ENCODE measurements around the gene ERBB4. TPM values are rescaled to one million over a fixed set of nuclear protein-coding genes. Genes with fewer than 3 reads are reported as not detected.

ERBB4 gene
- polyA plus RNA-seq, 2 of the 4 experiments (the other 2 are of a cell fraction), result not detected

- FAIRE-seq (no peak), DNase-seq (ENCODE audit: low read depth in 1 of 2, low spot score in 1 of 2) (no peak), ATAC-seq (no peak)
- Histone ChIP-seq H3K4me2 (no peak overlapping the region), H3K9me3 (no peaks in the 10 kb centered on the region), H3K4me1 (no peaks in the 10 kb centered on the region), H3K27ac (no peak overlapping the region), H3K4me3 (no peak overlapping the region)
- TF ChIP-seq MYC (IDR thresholded peaks at IDR 0.05; ENCODE audit: borderline replicate concordance, low read length) (no peak), ZC3H11A (IDR thresholded peaks at IDR 0.05) (no peak), JUNB (IDR thresholded peaks at IDR 0.05) (no peak), CHD2 (IDR thresholded peaks at IDR 0.05; ENCODE audit: low read length, partially characterized antibody) (no peak), FOSB (CRISPR knock-in tag; IDR thresholded peaks at IDR 0.05) (no peak), EHF (CRISPR knock-in tag; IDR thresholded peaks at IDR 0.05) (no peak), ATOH8 (CRISPR knock-in tag; IDR thresholded peaks at IDR 0.05; ENCODE audit: low read depth) (no peak), E2F6 (IDR thresholded peaks at IDR 0.05; ENCODE audit: borderline replicate concordance, low read depth) (no peak), MAX (IDR thresholded peaks at IDR 0.05) (no peak), MAFK (IDR thresholded peaks at IDR 0.05; ENCODE audit: partially characterized antibody) (no peak), REST (IDR thresholded peaks at IDR 0.05) (no peak), RAD21 (conservative IDR thresholded peaks at IDR 0.05 in 1 of 2, IDR thresholded peaks at IDR 0.05 in 1 of 2) (no peak), EHMT2 (IDR thresholded peaks at IDR 0.05; ENCODE audit: low read depth) (no peak), CBX2 (IDR thresholded peaks at IDR 0.05; ENCODE audit: borderline replicate concordance, low read depth) (no peak), FOXS1 (CRISPR knock-in tag; IDR thresholded peaks at IDR 0.05) (no peak), POLR2A (IDR thresholded peaks at IDR 0.05; ENCODE audit: low read length) (no peak), POLR2AphosphoS2 (conservative IDR thresholded peaks at IDR 0.05; ENCODE audit: low read length) (no peak), RFX5 (IDR thresholded peaks at IDR 0.05) (no peak), HEYL (CRISPR knock-in tag; IDR thresholded peaks at IDR 0.05) (no peak), RNF2 (IDR thresholded peaks at IDR 0.05; ENCODE audit: borderline replicate concordance, low read depth) (no peak)
- ChIA-PET POLR2A (no interaction called here), CTCF (no interaction called here)
- 64% methylated on average over 2 of the region's 2 CpGs for WGBS (ENCODE audit: missing lambda C conversion rate)
Observed at GRCh38 chr2:211900518-211900917, 638.1 kb downstream of the ERBB4 start.

- ChIA-PET POLR2A (no interaction called here), CTCF (no interaction called here)
- ATAC-seq (no peak), FAIRE-seq (no peak), DNase-seq (ENCODE audit: low read depth in 1 of 2, low spot score in 1 of 2) (no peak)
- no peak overlapping the region for H3K4me3 ChIP-seq
- no peak for TF ChIP-seq RAD21 (conservative IDR thresholded peaks at IDR 0.05 in 1 of 2, IDR thresholded peaks at IDR 0.05 in 1 of 2)
- no peak for TF ChIP-seq CHD2 (IDR thresholded peaks at IDR 0.05; ENCODE audit: low read length, partially characterized antibody)
- TF ChIP-seq CBX8 (IDR thresholded peaks at IDR 0.05), result no peak
- TF ChIP-seq SMC3 (IDR thresholded peaks at IDR 0.05), result no peak
- TF ChIP-seq NFE2L2 (conservative IDR thresholded peaks at IDR 0.05; ENCODE audit: low read length), result no peak
- no peak for TF ChIP-seq TFCP2L1 (CRISPR knock-in tag; IDR thresholded peaks at IDR 0.05)
- no peak for TF ChIP-seq MAFK (IDR thresholded peaks at IDR 0.05; ENCODE audit: partially characterized antibody)
- TF ChIP-seq SREBF2 (IDR thresholded peaks at IDR 0.05), result no peak
- TF ChIP-seq ZNF302 (CRISPR knock-in tag; IDR thresholded peaks at IDR 0.05), result no peak
- no peak for TF ChIP-seq NR3C1 (IDR thresholded peaks at IDR 0.05)
- no peak for TF ChIP-seq NPAS2 (CRISPR knock-in tag; IDR thresholded peaks at IDR 0.05; ENCODE audit: borderline replicate concordance)
- no peak for TF ChIP-seq CTCF (IDR thresholded peaks at IDR 0.05)
- no peak for TF ChIP-seq CBX2 (IDR thresholded peaks at IDR 0.05; ENCODE audit: borderline replicate concordance, low read depth)
- TF ChIP-seq RFX5 (IDR thresholded peaks at IDR 0.05), result no peak
- no peak for TF ChIP-seq ESRRA (IDR thresholded peaks at IDR 0.05; ENCODE audit: borderline replicate concordance, low read length)
- no peak for TF ChIP-seq RNF2 (IDR thresholded peaks at IDR 0.05; ENCODE audit: borderline replicate concordance, low read depth)
- TF ChIP-seq CEBPB (IDR thresholded peaks at IDR 0.05), result no peak
- no peak overlapping the region for H3K27ac ChIP-seq
- WGBS (ENCODE audit: missing lambda C conversion rate), result 46% methylated on average over 5 of the region's 5 CpGs
- no peak overlapping the region for H3K4me2 ChIP-seq
- H3K9me3 ChIP-seq, result no peaks in the 10 kb centered on the region
- no peaks in the 10 kb centered on the region for H3K4me1 ChIP-seq
Observed at GRCh38 chr2:211900000-211900399, 638.6 kb downstream of the ERBB4 start.
